Activated CD8-positive, alpha-beta memory T cell treated with anti-CD3 and anti-CD28 coated beads for 4 hours (primary cell): ENCODE results near the gene ARHGAP26.

Experiments used
- DNase-seq, 2 donors: peaks; one replicate each; pipeline ENCODE4 v3.0.0-alpha.2; 2020; ENCODE audit warnings: low read depth in 2 of 2

ARHGAP26 gene

GRCh38 chr5:143140492-143141203 lies 370.5 kb downstream of the ARHGAP26 start:
- no peak for DNase-seq

- no peak for DNase-seq
Observed at GRCh38 chr5:143141652-143142051, 371.5 kb downstream of the ARHGAP26 start.

- no peak for DNase-seq
Observed at GRCh38 chr5:143142596-143143435, 372.6 kb downstream of the ARHGAP26 start.

GRCh38 chr5:143143973-143144372 lies 373.8 kb downstream of the ARHGAP26 start:
- no peak for DNase-seq

GRCh38 chr5:143145243-143146160 lies 375.3 kb downstream of the ARHGAP26 start:
- no peak for DNase-seq

- DNase-seq, result no peak
Observed at GRCh38 chr5:143146161-143146560, 376.0 kb downstream of the ARHGAP26 start.

- DNase-seq, result no peak
Observed at GRCh38 chr5:143147383-143147782, 377.2 kb downstream of the ARHGAP26 start.

GRCh38 chr5:143147902-143148301 lies 377.7 kb downstream of the ARHGAP26 start:
- no peak for DNase-seq

GRCh38 chr5:143148771-143149170 lies 378.6 kb downstream of the ARHGAP26 start:
- no peak for DNase-seq

- no peak for DNase-seq
Observed at GRCh38 chr5:143149759-143150158, 379.6 kb downstream of the ARHGAP26 start.

GRCh38 chr5:143151056-143151700 lies 381.0 kb downstream of the ARHGAP26 start:
- no peak for DNase-seq

- DNase-seq, result no peak
Observed at GRCh38 chr5:143152445-143152844, 382.3 kb downstream of the ARHGAP26 start.

GRCh38 chr5:143153332-143154119 lies 383.3 kb downstream of the ARHGAP26 start:
- no peak for DNase-seq

- DNase-seq, result no peak
Observed at GRCh38 chr5:143154510-143155370, 384.6 kb downstream of the ARHGAP26 start.

- DNase-seq, result no peak
Observed at GRCh38 chr5:143155455-143155854, 385.3 kb downstream of the ARHGAP26 start.

- no peak for DNase-seq
Observed at GRCh38 chr5:143156086-143156485, 385.9 kb downstream of the ARHGAP26 start.

GRCh38 chr5:143156572-143156971 lies 386.4 kb downstream of the ARHGAP26 start:
- no peak for DNase-seq

GRCh38 chr5:143159031-143159430 lies 388.9 kb downstream of the ARHGAP26 start:
- no peak for DNase-seq

- DNase-seq, result no peak
Observed at GRCh38 chr5:143161885-143162540, 391.8 kb downstream of the ARHGAP26 start.
